ENCODE measurements around the gene EOLA2. TPM values are rescaled to one million over a fixed set of nuclear protein-coding genes. Genes with fewer than 3 reads are reported as not detected.

Gene EOLA2
- total RNA-seq, 1 experiment from 2014 or later, result 27.8 TPM

DNA sequence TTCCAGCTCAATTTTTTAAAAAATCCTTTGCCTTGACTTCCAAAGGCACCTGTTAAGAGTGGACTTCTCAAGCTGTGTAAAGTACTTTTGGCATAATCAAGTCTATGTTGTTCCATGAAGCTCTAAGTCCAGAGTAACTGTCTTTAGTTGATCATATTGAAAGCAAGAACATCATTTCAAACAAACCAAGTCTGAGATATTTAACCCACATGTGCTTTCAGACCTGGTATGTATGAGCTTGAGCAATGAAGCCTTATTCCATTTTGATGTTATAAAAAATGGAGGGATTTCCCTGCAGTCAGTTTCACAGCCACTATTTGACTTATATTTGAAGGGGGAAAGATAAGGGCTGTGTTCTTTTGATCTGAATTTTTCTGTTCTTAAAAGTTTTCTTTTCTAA lies 23.7 kb upstream of the EOLA2 start:
- H3K4me1 ChIP-seq (ENCODE audit: insufficient read depth, low read length, poor library complexity, severe bottlenecking), result no peaks in the 10 kb centered on the region
- no peaks in the 10 kb centered on the region for H3K9me3 ChIP-seq (ENCODE audit: low read depth, low read length, poor library complexity, severe bottlenecking)
- H3K36me3 ChIP-seq (ENCODE audit: insufficient read depth, low read length, poor library complexity, severe bottlenecking), result no peaks in the 10 kb centered on the region
- DNase-seq (ENCODE audit: low spot score), result no peak
- intact Hi-C loops (cut with micrococcal nuclease; ENCODE audit: unreplicated experiment), result loop anchor here (2.0 to 5.0 kb wide), 3 partner anchors 403 to 625 kb away; no protein-coding TSS in a partner anchor
- H3K27ac ChIP-seq (ENCODE audit: low read depth, low read length, poor library complexity, severe bottlenecking), result no peak overlapping the region
- TF ChIP-seq, protein P1, sequence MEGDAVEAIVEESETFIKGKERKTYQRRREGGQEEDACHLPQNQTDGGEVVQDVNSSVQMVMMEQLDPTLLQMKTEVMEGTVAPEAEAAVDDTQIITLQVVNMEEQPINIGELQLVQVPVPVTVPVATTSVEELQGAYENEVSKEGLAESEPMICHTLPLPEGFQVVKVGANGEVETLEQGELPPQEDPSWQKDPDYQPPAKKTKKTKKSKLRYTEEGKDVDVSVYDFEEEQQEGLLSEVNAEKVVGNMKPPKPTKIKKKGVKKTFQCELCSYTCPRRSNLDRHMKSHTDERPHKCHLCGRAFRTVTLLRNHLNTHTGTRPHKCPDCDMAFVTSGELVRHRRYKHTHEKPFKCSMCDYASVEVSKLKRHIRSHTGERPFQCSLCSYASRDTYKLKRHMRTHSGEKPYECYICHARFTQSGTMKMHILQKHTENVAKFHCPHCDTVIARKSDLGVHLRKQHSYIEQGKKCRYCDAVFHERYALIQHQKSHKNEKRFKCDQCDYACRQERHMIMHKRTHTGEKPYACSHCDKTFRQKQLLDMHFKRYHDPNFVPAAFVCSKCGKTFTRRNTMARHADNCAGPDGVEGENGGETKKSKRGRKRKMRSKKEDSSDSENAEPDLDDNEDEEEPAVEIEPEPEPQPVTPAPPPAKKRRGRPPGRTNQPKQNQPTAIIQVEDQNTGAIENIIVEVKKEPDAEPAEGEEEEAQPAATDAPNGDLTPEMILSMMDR (conservative IDR thresholded peaks at IDR 0.05; ENCODE audit: low read depth, low read length), result no peak
- no peak for TF ChIP-seq EZH2 (IDR thresholded peaks at IDR 0.05; ENCODE audit: borderline replicate concordance, low read depth, low read length, poor library complexity, severe bottlenecking)
- POLR2A ChIA-PET (ENCODE audit: low non-redundant PET), result no interaction called here
- no peak overlapping the region for H3K4me3 ChIP-seq (ENCODE audit: low read depth, low read length, poor library complexity, severe bottlenecking)
- H3K27me3 ChIP-seq (replicated peaks; ENCODE audit: insufficient read depth, low read depth, low read length, poor library complexity), result no peaks in the 10 kb centered on the region
- CTCF ChIA-PET, result no interaction called here
- no TSS peak for BruUV-seq (replicated peaks)

DNA sequence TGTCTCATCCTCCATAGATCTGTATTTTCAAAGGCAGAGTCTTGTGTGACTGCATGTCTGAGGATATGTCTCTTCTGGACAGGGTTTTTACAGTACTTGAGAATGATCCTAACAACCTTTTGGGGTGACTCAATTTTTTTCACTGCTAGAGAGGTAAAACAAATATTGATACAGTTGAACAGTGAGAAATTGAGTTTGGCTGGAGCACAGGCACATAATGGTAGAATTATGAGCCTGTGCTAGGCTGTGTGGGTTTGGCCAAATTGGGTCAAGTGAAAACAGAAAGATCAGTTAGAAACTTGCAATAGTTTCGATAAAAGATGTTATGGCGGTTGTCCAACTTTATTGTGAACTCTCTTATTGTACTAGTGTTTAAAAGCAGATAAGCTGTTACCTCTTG lies 23.3 kb upstream of the EOLA2 start:
- no peak for TF ChIP-seq EZH2 (IDR thresholded peaks at IDR 0.05; ENCODE audit: borderline replicate concordance, low read depth, low read length, poor library complexity, severe bottlenecking)
- TF ChIP-seq, protein P1 (conservative IDR thresholded peaks at IDR 0.05; ENCODE audit: low read depth, low read length), result no peak
- BruUV-seq (replicated peaks), result no TSS peak
- Histone ChIP-seq H3K9me3 (ENCODE audit: low read depth, low read length, poor library complexity, severe bottlenecking) (no peaks in the 10 kb centered on the region), H3K4me1 (ENCODE audit: insufficient read depth, low read length, poor library complexity, severe bottlenecking) (no peaks in the 10 kb centered on the region), H3K4me3 (ENCODE audit: low read depth, low read length, poor library complexity, severe bottlenecking) (no peak overlapping the region), H3K27me3 (replicated peaks; ENCODE audit: insufficient read depth, low read depth, low read length, poor library complexity) (no peaks in the 10 kb centered on the region), H3K36me3 (ENCODE audit: insufficient read depth, low read length, poor library complexity, severe bottlenecking) (no peaks in the 10 kb centered on the region), H3K27ac (ENCODE audit: low read depth, low read length, poor library complexity, severe bottlenecking) (no peak overlapping the region)
- POLR2A ChIA-PET (ENCODE audit: low non-redundant PET), result no interaction called here
- DNase-seq (ENCODE audit: low spot score), result no peak
- intact Hi-C loops (cut with micrococcal nuclease; ENCODE audit: unreplicated experiment), result loop anchor here (5.0 kb wide), 2 partner anchors 526 to 626 kb away; no protein-coding TSS in a partner anchor
- CTCF ChIA-PET, result no interaction called here

DNA sequence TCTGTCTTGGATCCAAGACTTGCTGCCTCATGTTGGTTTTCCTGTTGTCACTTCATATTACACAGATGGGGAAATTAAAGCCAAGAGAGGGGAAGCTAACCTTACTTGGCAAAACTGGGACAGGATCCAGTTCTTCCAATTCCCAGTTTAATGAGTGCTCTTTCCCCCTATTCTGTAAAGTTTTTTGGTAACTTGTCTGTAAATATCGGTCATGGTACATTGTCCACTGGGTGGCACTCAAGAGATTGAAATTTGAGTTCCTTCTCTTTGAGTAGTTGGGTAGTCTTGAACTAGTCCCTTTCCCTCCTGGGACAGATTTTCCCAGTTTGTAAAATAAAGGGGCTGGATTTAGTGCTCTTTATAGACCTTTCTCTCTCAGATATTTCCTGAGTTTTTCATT lies 12.4 kb upstream of the EOLA2 start:
- DNase-seq (ENCODE audit: low spot score), result peak; percentile 60
- Histone ChIP-seq H3K36me3 (ENCODE audit: insufficient read depth, low read length, poor library complexity, severe bottlenecking) (no peaks in the 10 kb centered on the region), H3K4me3 (ENCODE audit: low read depth, low read length, poor library complexity, severe bottlenecking) (no peak overlapping the region), H3K4me1 (ENCODE audit: insufficient read depth, low read length, poor library complexity, severe bottlenecking) (no peaks in the 10 kb centered on the region), H3K9me3 (ENCODE audit: low read depth, low read length, poor library complexity, severe bottlenecking) (no peaks in the 10 kb centered on the region), H3K27ac (ENCODE audit: low read depth, low read length, poor library complexity, severe bottlenecking) (no peak overlapping the region), H3K27me3 (replicated peaks; ENCODE audit: insufficient read depth, low read depth, low read length, poor library complexity) (no peaks in the 10 kb centered on the region)
- ChIA-PET CTCF (no interaction called here), POLR2A (ENCODE audit: low non-redundant PET) (no interaction called here)
- no TSS peak for BruUV-seq (replicated peaks)
- TF ChIP-seq, protein P1 (conservative IDR thresholded peaks at IDR 0.05; ENCODE audit: low read depth, low read length), result peak; percentile 59
- no peak for TF ChIP-seq EZH2 (IDR thresholded peaks at IDR 0.05; ENCODE audit: borderline replicate concordance, low read depth, low read length, poor library complexity, severe bottlenecking)
- intact Hi-C loops (cut with micrococcal nuclease; ENCODE audit: unreplicated experiment), result no loop called here

Measured in A673 (cell line).